CD4-positive, alpha-beta T cell (primary cell): ENCODE measurements around the gene FAM184A. TPM values are rescaled to one million over a fixed set of nuclear protein-coding genes. Genes with fewer than 3 reads are reported as not detected.

Experiments
- ATAC-seq: fragments of 200-7000 bp; cut with Tn5 transposase; one replicate; pipeline ENCODE4 v1.10.0; 2022; ENCODE audit warnings: mild to moderate bottlenecking; ENCODE audit not compliant: poor library complexity
- CTCF ChIA-PET: fragments of 350-600 bp; sonication (Branson Sonifier 250); formaldehyde crosslinking; loops from one replicate; lab custom pipeline; 2021; ENCODE audit warnings: antibody characterized with exemption, inconsistent platforms; lab: Charles Lee
- POLR2A ChIA-PET: fragments of 350-600 bp; sonication (Branson Sonifier 250); formaldehyde crosslinking; loops from one replicate; lab custom pipeline; 2021; ENCODE audit warnings: antibody characterized with exemption, inconsistent platforms; lab: Charles Lee
- DNase-seq, 14 experiments: peaks; one replicate each; pipeline ENCODE4 v3.0.0-alpha.2; 2013 to 2020; ENCODE audit warnings: mixed read lengths in 2 of 14
- H3K27ac ChIP-seq, 2 donors: one replicate each; pipeline versions ENCODE4 v1.5.1 to v1.7.0; 2013; ENCODE audit warnings: low read length in 2 of 2, low read depth in 1 of 2, mild to moderate bottlenecking in 1 of 2
- H3K27me3 ChIP-seq, 2 experiments: 1 replicate in 1 of 2; 2 replicates in 1 of 2; pipeline versions ENCODE4 v1.6.1 to v1.7.0; 2013; ENCODE audit warnings: low read length in 2 of 2, control low read depth in 1 of 2, mild to moderate bottlenecking in 1 of 2, moderate library complexity in 1 of 2; ENCODE audit not compliant: insufficient read depth in 2 of 2, control insufficient read depth in 1 of 2
- H3K36me3 ChIP-seq: one replicate; pipeline ENCODE4 v1.6.1; 2013; ENCODE audit warnings: low read length, control low read depth; ENCODE audit not compliant: insufficient read depth
- H3K4me1 ChIP-seq: one replicate; pipeline ENCODE4 v1.6.1; 2013; ENCODE audit warnings: low read length, control low read depth; ENCODE audit not compliant: insufficient read depth
- H3K4me3 ChIP-seq: one replicate; pipeline ENCODE4 v1.5.1; 2013; ENCODE audit warnings: mild to moderate bottlenecking, low read length, moderate library complexity
- H3K9me3 ChIP-seq, 2 experiments: 1 replicate in 1 of 2; 2 replicates in 1 of 2; pipeline versions ENCODE4 v1.6.1 to v1.7.0; 2013; ENCODE audit warnings: low read length in 2 of 2, mild to moderate bottlenecking in 2 of 2, control low read depth in 1 of 2, moderate library complexity in 1 of 2; ENCODE audit not compliant: control insufficient read depth in 1 of 2, insufficient read depth in 1 of 2
- H3K27ac Mint-ChIP-seq: one replicate; pipeline ENCODE4 v1.8.0; 2020; ENCODE audit warnings: mixed read lengths
- H3K27me3 Mint-ChIP-seq: one replicate; pipeline ENCODE4 v1.8.0; 2021; ENCODE audit warnings: mixed read lengths
- H3K36me3 Mint-ChIP-seq: one replicate; pipeline ENCODE4 v1.8.0; 2021; ENCODE audit warnings: low read depth, mixed read lengths
- H3K4me1 Mint-ChIP-seq: one replicate; pipeline ENCODE4 v1.8.0; 2021; ENCODE audit warnings: low read depth, mixed read lengths
- H3K4me3 Mint-ChIP-seq: one replicate; pipeline ENCODE4 v1.8.0; 2020; ENCODE audit warnings: mild to moderate bottlenecking, mixed read lengths
- H3K9me3 Mint-ChIP-seq: one replicate; pipeline ENCODE4 v1.8.0; 2020; ENCODE audit warnings: mixed read lengths
- intact Hi-C, 2 experiments: fragments of 100-400 bp; cut with DNase I in 1 of 2; cut with micrococcal nuclease in 1 of 2; formaldehyde crosslinking; loops; one replicate each; pipeline versions ENCODE4 v1.15.1 to v1.9.0; 2023 to 2025; cut with DNase I, micrococcal nuclease
- total RNA-seq, 174 experiments: library from RNA in 2 of 174; stranded (reverse) in 2 of 174; gene quantifications; one replicate each; pipeline ENCODE4 v1.2.3 and lab custom pipeline; 2021 to 2026
- TF ChIP-seq, protein P1 (sequence below): fragments of 200-600 bp; IDR thresholded peaks from one replicate; pipeline ENCODE4 v1.8.0; 2022; ENCODE audit warnings: antibody characterized with exemption, mild to moderate bottlenecking

Gene FAM184A
- total RNA-seq, 2 experiments from 2014 or later, result 2.9 to 3.3 TPM

DNA sequence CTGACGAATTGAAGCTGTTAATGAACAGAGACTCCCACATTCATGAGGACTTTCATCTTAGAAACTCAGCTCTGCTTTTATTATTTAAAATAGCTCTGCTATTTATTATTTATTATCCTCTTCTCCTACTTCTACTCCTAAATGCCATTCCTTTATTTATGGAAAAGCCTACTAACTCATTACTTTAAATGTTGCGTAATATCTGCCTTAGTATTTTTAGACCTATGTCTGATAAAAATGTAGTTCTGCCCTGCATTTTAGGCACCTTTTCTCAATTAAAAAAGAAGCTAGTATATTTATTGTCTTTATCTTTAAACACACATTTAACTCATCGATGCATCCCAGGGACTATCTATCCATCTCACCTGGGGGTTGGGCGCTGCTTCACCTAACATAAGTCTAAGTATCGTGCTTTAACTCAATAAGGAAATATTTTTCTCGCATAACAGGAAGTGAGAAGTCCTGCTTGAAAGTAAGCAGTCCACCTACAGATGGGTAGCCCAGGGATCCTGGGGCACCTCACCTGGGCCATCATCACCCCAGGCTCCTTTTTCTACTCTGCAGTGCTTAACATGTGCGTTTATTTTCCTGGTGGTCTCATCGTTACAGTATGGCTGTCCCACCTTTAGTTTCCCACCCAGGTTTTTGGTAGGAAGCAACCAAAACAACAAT, 31.3 kb upstream of the FAM184A start:
- Histone ChIP-seq H3K4me3 (no peak overlapping the region), H3K4me1 (peaks cover 9% of the 10 kb centered on the region), H3K27me3 (no peaks in the 10 kb centered on the region), H3K9me3 (no peaks in the 10 kb centered on the region), H3K36me3 (no peaks in the 10 kb centered on the region), H3K27ac (no peak overlapping the region)
- intact Hi-C loops, result loop anchor here (1.0 to 10.0 kb wide), 13 partner anchors 29 to 1765 kb away; partner anchors contain the start of gene ASF1A (in 1 of the 2)
- H3K9me3 Mint-ChIP-seq, result no peaks in the 10 kb centered on the region
- H3K27me3 Mint-ChIP-seq, result no peaks in the 10 kb centered on the region
- no peak overlapping the region for H3K27ac Mint-ChIP-seq
- POLR2A ChIA-PET, result interaction anchor here (0.8 to 2.4 kb wide), 6 partner anchors 12 to 215 kb away, joined by 3 to 23 read pairs (median 11); partner anchors contain the start of genes ASF1A, FAM184A and MCM9
- no peak overlapping the region for H3K4me3 Mint-ChIP-seq
- ATAC-seq, result no peak
- TF ChIP-seq, protein P1, sequence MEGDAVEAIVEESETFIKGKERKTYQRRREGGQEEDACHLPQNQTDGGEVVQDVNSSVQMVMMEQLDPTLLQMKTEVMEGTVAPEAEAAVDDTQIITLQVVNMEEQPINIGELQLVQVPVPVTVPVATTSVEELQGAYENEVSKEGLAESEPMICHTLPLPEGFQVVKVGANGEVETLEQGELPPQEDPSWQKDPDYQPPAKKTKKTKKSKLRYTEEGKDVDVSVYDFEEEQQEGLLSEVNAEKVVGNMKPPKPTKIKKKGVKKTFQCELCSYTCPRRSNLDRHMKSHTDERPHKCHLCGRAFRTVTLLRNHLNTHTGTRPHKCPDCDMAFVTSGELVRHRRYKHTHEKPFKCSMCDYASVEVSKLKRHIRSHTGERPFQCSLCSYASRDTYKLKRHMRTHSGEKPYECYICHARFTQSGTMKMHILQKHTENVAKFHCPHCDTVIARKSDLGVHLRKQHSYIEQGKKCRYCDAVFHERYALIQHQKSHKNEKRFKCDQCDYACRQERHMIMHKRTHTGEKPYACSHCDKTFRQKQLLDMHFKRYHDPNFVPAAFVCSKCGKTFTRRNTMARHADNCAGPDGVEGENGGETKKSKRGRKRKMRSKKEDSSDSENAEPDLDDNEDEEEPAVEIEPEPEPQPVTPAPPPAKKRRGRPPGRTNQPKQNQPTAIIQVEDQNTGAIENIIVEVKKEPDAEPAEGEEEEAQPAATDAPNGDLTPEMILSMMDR, result no peak
- peak in 1 of 14 experiments; percentile 4 for DNase-seq
- no peaks in the 10 kb centered on the region for H3K36me3 Mint-ChIP-seq
- H3K4me1 Mint-ChIP-seq, result peaks cover 13% of the 10 kb centered on the region
- CTCF ChIA-PET, result interaction anchor here (0.6 to 3.3 kb wide), 13 partner anchors 12 to 323 kb away, joined by 3 to 15 read pairs (median 4); partner anchors contain the start of gene FAM184A

DNA sequence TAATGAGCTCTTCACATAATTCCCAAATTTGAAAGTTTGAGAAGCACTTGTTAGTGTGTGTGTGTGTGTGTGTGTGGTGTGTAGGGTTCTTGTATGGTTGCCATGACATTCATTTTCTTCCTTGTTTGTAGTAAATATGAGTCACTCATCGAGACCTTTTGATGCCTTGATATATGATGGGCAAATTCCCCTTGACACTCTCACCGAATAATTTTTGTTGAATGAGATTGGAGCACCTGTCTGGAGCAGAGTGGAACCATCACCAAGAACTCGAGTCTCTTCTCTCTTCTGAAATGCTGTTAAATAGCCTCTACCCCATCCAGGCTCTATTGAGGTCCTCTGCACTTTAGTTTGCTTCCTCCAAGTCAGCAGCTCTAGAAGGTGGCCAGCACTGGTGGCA, 29.6 kb upstream of the FAM184A start:
- POLR2A ChIA-PET, result no interaction called here
- no peak overlapping the region for H3K27ac ChIP-seq
- no peaks in the 10 kb centered on the region for H3K27me3 ChIP-seq
- H3K4me1 Mint-ChIP-seq, result peaks cover 13% of the 10 kb centered on the region
- no peaks in the 10 kb centered on the region for H3K36me3 ChIP-seq
- peaks cover 9% of the 10 kb centered on the region for H3K4me1 ChIP-seq
- intact Hi-C loops, result loop anchor here in 1 of 2 experiments (2.0 to 5.0 kb wide), 2 partner anchors 27 to 306 kb away; no protein-coding TSS in a partner anchor
- ATAC-seq, result no peak
- TF ChIP-seq, protein P1, result no peak
- H3K36me3 Mint-ChIP-seq, result no peaks in the 10 kb centered on the region
- no peaks in the 10 kb centered on the region for H3K9me3 Mint-ChIP-seq
- H3K27ac Mint-ChIP-seq, result no peak overlapping the region
- DNase-seq, result no peak
- no peaks in the 10 kb centered on the region for H3K27me3 Mint-ChIP-seq
- no peak overlapping the region for H3K4me3 Mint-ChIP-seq
- H3K4me3 ChIP-seq, result no peak overlapping the region
- CTCF ChIA-PET, result interaction anchor here (2.5 kb wide), 1 partner anchor 145 kb away, joined by 11 read pairs; no protein-coding TSS in a partner anchor
- no peaks in the 10 kb centered on the region for H3K9me3 ChIP-seq

DNA sequence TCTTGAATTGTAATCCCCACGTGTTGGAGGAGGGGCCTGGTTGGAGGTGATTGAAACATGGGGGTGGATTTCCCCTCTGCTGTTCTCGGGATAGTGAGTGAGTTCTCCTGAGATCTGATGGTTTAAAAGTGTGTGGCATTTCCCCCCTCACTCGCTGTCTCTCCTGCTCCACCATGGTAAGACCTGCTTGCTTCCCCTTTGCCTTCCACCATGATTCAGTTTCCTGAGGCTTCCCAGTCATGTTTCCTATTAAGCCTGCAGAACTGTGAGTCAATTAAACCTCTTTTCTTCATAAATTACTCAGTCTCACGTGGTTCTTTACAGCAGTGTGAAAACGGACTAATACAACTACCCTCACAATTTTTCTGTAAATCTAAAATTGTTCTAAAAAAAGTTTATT, 26.8 kb upstream of the FAM184A start:
- H3K9me3 ChIP-seq, result no peaks in the 10 kb centered on the region
- ChIA-PET CTCF (no interaction called here), POLR2A (no interaction called here)
- DNase-seq, result no peak
- H3K27me3 ChIP-seq, result no peaks in the 10 kb centered on the region
- Mint-ChIP-seq H3K4me1 (peaks cover 7% of the 10 kb centered on the region), H3K36me3 (no peaks in the 10 kb centered on the region), H3K4me3 (no peak overlapping the region), H3K9me3 (no peaks in the 10 kb centered on the region), H3K27ac (no peak overlapping the region), H3K27me3 (no peaks in the 10 kb centered on the region)
- peaks cover 5% of the 10 kb centered on the region for H3K4me1 ChIP-seq
- TF ChIP-seq, protein P1, result no peak
- no peak overlapping the region for H3K4me3 ChIP-seq
- ATAC-seq, result no peak
- H3K36me3 ChIP-seq, result no peaks in the 10 kb centered on the region
- no peak overlapping the region for H3K27ac ChIP-seq
- intact Hi-C loops, result loop anchor here in 1 of 2 experiments (5.0 kb wide), 1 partner anchor 303 kb away; no protein-coding TSS in a partner anchor
